ENCODE measurements around the gene STAB1.

- TF ChIP-seq ZFP30 (CRISPR knock-in tag; IDR thresholded peaks at IDR 0.05), result no peak
- no peak for TF ChIP-seq ZC3H10 (CRISPR knock-in tag; IDR thresholded peaks at IDR 0.05)
- TF ChIP-seq RARB (CRISPR knock-in tag; IDR thresholded peaks at IDR 0.05), result no peak
- no peak for TF ChIP-seq ZNF565 (CRISPR knock-in tag; conservative IDR thresholded peaks at IDR 0.05; ENCODE audit: low read depth)
These were observed 8.8 kb downstream of the STAB1 start for GRCh38 chr3:52503788-52504424.
